Fibroblast of the conjunctiva (primary cell): ENCODE measurements around the gene KIF25.

ENCODE experiments used
- DNase-seq: peaks from one replicate; pipeline ENCODE4 v3.0.0-alpha.2; 2010; ENCODE audit warnings: low read depth

Gene KIF25

DNA sequence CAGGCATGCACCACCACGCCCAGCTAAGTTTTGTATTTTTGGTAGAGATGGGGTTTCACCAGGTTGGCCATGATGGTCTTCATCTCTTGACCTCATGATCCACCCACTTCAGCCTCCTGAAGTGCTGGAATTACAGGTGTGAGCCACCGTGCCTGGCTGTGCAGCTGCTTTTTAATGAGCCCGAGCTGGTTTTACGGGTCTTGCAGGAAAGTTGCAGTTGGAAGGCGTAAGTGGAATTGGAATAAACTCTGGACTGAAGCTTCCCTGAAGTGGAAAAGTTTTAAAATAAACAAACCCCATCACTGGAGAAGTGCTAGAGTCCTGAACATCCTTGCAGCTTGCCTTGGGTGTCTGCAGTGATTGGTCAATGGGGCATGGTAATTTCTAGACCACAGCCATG lies 40.4 kb downstream of the KIF25 start:
- DNase-seq: no peak

DNA sequence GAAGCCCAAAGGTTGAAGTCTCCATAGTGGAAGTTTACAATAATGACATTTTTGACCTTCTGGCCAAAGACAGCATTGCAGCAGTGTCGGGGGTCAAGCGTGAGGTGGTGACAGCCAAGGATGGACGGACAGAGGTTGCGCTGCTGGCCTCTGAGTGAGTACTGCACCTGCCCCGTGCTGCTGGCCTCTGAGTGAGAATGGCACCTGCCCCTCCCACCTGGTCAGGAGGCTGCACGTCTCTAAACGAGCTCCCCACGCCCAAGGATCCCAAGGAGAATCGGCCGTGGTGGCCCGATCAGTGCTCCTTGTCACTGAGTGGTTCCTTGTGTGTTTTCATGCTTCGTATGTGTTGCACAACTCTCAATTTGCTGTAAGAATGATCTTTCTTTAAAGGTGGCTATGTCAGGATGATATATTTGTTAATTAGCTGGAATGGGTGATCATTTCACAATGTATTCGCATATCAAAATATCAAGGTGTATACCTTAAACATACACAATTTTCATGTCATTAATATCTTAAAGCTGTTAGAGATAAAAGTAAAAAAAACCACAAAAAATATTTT lies 41.2 kb downstream of the KIF25 start:
- DNase-seq: no peak

DNA sequence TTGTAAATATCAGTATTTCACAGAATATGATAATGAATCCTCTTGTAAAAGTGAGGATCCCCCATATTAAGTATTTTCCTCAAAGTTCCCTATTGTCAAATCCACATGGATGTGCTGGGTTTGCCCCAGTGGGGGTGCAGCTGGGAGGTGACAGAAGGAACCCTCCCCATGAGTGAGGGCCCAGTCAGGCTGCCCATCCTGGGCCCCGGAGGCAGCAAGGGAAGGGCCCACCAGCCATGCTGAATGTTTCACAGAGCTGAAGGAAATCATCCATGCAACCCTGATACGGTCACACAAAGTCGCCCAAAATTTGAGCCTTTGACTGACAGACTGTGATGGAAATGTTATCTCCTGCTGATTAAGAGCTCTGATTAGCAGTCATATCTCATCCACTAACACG lies 41.8 kb downstream of the KIF25 start:
- DNase-seq: no peak

DNA sequence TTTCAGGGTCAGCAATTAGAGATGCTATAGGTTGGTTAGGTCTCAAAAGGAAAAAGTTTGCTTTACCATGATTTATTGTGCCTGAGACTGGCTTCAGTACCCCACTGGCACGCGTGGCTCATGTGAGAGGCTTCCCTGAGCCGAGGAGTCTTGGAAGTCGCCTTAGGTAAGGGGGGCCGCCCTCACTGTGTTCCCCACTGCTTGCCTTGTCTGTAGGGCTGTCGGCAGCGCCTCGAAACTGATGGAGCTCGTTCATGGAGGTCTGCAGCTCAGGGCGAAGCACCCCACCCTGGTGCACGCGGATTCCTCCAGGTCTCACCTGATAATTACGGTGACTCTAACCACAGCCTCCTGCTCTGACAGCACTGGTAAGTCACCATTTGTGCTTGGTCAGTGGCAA lies 42.4 kb downstream of the KIF25 start:
- DNase-seq: no peak

DNA sequence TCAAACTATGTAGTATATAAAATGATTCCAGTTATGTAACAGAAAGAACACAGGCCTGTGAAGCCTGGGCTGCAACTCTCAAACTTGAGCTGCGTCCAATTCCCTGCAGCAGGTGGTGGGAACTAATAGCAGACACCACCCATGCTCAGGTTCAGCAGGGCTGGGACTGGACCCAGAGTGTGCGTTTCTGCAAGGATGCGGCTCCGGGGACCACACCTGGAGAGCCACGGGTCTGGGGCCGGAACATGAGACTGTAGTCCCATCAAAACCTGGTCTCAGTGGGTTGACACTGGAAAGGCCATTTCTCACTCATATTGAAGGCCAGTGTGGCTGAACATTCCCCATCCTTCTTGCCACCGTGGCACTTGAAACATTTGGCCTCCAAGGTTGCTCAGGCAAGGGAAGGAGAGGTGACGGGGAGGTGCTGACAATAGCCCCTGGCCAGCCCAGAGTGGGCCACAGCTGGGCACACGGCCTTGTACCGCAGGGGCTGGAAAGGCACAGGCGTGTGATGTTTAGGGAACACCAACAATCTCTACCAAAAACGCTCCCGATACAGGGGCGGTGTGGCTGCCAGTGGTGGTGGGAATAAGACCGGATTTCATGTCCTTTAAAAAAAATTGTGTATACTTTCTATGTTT lies 43.5 kb downstream of the KIF25 start:
- DNase-seq: no peak

DNA sequence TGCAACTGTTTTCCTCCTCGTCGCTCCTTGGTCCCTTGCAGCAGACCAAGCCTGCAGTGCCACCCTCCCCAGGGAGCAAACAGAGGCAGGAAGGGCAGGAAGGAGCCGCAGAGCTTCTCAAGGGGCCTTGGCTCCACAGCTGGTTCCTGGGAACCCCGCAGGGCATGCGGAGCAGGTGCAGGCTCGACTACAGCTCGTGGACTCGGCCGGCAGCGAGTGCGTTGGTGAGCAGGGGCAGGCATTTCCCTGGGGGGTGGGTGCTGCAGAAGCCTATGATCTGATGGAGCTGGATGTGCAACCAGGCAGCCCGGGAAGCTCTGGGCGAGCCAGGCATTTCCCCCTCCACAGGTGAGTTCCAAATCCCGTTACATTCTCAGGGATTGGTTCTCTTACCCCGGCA lies 44.5 kb downstream of the KIF25 start:
- DNase-seq: no peak

DNA sequence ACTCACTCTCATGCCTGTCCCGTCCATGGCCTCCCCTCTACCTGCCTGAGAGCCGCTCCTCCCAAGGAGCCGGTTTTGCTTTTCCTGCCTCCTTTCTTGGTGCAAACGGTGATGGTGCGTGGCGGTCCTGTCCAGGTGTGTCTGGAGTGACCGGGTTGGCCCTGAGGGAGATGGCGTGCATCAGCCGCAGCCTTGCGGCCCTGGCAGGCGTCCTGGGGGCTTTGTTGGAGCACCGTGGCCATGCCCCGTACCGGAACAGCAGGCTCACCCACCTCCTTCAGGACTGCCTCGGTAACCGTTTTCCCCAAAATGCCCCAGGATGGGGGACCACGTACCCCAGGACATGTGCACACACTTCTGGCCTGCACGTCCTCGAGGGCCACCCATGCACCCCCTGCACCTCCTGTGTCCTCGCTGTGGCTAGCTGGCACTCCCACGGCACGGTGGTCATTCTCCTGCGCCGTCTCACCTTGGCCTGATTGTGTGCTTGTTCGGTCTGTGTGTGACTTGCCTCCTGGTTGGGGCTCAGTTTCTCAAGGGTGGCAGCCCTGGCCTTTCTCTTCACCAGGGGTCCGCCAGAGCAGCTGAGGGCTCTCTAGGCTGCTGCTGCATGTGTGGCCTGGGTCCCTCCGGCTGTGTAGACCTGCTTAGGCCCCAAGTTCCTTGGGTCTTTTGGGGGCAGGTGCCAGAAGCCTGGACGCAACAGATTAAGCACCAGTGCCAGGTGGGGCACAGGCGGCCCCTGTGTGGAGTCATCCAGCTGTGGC lies 45.1 kb downstream of the KIF25 start:
- DNase-seq: no peak

DNA sequence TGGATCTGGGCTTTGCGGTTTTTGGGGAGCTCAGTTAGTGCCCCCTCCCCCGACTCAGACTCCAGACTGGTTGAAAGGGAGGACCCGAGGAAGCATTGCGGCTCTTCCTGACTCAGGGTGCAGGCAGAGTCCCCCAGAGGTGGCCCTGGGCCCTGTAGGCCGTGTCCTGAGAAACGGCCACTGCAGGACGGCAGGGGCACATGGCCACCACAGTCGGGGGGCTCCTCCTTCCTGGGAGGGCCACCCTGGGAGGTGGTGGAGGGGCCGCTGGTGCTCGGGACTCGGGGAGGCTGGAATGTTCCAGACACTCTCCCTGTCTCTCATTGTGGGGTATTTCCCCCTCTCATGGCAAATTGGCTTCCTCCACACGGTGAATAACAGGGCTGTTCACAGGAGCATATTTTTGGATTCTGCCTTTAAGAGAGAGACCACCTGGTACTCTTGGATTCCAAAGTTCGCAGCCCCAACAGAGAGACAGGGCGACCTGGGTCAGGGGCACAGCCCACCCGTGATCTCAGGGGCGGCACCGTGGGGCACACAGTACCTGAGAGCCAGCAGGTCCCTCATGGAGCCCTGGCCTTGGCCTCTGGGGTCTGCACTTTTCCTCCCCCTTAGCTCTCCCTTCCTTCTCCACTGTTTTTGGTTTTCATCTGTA lies 45.8 kb downstream of the KIF25 start:
- no peak for DNase-seq

DNA sequence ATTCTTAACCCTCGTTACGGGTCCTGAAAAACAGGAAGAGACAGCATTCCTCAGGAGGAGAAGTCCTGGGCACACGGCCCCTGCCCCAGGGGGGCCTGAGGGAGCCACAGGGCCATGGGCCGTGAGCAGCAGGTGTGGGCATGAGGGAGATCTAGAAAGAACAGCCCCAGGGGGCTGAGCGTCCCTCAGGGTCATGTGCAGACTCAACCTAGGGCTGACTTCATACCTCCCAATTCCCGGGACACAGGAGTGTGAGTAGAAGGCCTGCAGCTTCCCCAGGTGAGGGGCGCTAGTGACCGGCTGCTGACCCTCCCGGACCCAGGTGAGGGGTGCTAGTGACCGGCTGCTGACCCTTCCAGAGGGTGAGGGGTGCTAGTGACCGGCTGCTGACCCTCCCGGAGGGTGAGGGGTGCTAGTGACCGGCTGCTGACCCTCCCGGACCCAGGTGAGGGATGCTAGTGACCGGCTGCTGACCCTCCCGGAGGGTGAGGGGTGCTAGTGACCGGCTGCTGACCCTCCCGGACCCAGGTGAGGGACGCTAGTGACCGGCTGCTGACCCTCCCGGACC lies 46.5 kb downstream of the KIF25 start:
- no peak for DNase-seq

DNA sequence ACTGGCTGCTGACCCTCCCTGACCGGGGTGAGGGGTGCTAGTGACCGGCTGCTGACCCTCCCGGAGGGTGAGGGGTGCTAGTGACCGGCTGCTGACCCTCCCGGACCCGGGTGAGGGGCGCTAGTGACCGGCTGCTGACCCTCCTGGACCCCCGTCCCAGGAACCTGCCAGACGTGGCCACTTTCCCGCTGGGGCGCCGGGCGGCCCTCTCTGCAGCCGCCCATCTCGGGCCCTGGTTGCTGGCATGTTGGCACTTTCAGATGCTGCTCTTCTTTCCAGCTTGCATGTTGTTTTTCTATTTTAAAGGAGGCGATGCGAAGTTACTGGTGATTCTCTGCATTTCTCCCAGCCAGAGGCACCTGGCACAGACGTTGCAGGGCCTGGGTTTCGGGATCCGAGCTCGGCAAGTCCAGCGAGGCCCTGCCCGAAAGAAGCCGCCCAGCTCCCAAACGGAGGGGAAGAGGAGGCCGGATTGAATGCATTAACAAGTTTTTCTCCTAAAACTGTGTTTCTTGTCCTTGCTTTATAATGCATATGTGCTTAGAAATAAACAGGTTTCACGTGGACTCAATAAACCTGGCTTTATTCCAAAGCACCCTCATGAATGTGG lies 47.2 kb downstream of the KIF25 start:
- no peak for DNase-seq

DNA sequence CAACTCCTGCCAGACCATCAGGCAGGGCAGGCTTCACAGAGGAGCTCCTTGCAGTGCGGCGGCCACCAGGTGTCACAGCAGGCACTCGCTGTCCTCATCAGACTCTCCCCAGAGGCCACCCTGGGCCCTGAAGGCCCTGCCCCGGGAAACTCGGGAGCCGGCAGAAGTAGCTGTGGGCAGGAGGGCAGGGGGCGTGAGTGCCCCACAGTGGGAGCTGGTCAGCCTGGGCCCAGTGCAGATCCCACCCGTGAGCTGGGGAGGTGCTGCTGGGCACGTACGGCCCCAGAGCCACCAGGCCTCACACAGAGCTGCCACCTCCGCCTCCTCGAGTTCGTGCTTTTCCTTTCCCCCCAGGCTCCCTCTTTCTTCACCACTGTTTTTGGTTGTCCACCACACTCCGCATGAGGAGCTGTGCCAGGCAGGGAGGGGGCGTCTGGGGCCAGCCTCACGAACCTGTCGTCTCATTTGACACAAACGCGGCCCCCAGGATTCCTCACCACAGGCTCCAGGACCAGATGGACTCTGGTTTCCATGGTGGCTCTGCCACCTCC lies 47.7 kb downstream of the KIF25 start:
- DNase-seq: no peak

DNA sequence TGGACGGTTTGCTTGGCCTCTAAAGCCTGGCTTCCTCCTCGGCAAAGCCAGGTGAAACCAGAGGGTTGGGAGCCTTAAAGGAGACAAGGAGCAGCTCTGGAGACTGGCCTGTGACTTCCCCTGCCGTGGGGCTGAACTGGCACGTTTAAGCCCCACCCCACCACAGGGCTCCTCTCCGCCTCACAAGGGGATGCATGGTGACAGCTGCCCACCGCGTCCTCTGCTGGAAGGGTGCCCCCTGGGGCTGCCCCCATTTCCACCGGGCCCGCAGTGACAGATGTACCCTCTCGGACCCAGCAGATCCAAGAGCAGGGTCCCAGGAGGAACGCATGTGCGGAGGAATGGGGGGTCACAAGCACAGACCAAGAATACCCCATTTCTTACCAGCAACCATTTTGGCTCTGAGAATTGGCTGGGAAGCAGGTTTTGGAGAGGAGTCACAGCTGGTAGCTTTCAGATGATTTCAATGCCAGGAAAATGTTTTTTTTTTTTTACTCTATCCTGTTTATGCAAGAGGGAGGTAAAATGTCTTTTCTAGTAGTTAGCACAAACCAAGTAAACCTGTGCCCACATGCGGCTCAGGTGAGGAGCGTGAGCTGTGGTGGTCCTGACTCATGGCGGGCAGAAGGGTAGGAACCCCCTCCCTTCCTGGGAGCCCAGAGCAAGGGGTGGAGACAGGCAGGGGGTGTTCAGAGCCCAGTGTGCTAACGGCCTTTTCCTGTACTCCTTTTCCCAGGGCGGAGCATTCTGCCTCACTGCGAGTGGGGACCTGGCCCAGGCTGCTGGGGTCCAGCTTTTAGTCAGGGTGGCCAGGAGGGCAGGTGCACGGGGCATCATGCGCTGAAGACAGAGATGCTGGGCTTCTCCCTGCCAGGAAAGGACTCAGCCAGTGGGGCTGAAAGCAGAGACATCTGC lies 48.5 kb downstream of the KIF25 start:
- no peak for DNase-seq

DNA sequence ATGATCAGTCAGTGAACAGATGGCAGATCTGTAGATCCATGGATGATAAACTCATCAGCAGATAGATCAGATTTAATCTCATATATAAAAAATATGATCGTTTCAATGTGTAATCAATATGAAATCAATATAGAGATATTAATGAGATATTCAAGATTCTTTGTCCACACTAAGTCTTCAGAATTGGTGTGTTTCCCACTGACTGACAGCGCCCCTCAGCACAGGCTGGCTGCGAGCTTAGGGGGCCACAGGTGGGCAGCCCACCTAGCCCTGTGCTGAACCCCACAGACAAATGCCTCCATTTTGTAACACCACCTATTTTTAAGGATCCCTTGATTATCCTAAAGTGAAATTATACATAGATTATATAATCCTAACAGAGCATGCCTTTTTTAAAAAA lies 49.2 kb downstream of the KIF25 start:
- DNase-seq: no peak

DNA sequence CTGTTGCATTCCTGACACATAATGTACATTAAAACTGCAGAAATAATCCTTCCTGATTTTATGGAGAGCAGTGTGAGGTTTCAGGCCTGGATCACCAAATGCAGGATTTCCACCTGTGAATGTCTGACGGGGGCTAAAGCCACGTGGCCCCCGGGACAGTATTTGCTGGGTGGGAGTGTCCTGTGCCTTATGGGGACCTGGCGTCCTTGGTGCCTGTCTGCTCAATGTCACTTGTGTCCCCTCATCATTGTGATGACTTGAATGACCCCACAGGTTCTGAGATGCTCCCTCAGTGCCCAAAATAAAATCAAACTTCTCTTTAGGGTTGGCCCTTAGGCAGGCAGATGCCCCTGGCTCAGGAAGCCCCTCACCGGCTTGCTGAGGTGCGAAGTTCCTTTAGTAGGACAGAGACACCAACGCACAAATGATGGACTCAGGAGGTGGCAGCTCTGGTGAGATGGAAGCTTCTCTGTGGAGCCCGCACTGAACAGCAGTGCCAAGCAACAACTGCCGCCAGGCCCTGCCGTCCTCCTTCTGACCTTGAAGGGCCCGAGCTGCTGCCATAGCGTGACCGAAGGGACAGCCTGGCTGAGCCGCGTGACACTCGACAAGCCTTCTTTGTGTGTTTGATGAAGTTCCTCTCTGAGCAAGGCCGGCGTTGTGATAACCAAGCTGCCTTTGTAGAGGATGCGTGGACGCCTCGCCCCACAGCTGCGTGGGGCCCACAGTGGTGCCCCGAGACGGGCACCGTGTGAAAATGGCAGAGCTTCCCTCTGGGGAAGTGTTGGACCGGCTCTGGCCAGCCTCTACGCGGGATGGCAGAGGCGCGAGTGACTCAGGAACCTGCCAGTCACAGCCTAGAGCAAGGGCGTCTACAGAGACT lies 50.6 kb downstream of the KIF25 start:
- DNase-seq: no peak

DNA sequence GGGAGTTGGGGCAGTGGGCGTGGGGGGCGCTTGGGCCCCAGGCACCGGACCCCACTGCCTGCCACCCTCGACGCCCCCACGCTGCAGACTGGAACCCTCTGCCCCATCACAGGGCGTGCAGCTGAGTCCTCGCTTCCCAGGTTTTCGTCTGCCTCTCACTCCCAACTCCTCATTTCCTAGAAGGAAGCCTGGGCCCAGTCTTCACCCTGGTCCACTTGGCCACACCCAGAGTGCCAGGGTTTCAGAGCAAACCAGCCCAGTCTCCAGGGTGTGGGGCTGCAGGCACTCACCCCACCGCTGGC lies 51.2 kb downstream of the KIF25 start:
- DNase-seq: no peak

DNA sequence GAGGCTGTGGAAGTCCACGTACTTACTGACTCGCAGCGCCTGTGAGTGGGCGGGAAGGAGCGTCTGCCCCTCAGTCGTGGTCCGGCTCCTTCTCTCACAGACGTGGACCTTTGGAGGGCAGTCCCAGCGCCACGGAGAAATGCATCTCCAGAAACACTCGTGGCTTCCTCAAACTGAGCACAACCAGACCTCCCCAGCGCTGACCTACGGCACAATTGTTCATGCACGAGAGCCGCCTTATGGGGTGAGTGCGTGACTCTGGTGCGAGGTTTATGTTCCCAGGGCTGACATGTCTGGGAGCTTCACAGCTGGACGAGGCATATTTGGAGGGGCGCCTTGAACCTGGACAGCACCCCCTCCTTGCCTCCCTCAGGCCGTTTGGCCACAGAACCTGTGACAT lies 51.8 kb downstream of the KIF25 start:
- no peak for DNase-seq

DNA sequence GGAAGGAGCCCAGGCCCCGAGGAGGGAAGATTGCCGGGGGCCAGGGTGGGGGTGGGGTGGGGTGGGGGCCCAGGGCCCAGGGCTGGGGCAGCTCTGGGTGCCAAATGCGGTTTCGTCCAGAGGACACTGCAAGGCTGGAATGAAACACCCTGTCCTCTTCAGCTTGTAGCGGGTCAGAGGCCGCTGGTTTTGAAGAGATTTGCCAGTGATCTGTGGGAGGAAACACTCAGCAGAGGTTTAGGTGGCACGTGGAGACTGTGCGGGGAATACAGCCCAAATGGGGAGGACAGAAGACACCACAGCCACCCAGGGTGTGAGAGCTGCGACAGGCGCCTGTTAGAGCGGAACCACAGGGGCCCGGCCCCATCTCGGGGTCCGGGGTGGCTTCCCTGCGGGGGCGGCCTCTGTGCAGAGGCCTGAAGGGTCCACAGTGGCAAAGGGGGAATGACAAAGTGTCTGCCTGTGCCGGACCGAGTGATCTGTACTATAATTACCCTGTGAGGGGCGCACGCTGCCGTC lies 52.3 kb downstream of the KIF25 start:
- no peak for DNase-seq

DNA sequence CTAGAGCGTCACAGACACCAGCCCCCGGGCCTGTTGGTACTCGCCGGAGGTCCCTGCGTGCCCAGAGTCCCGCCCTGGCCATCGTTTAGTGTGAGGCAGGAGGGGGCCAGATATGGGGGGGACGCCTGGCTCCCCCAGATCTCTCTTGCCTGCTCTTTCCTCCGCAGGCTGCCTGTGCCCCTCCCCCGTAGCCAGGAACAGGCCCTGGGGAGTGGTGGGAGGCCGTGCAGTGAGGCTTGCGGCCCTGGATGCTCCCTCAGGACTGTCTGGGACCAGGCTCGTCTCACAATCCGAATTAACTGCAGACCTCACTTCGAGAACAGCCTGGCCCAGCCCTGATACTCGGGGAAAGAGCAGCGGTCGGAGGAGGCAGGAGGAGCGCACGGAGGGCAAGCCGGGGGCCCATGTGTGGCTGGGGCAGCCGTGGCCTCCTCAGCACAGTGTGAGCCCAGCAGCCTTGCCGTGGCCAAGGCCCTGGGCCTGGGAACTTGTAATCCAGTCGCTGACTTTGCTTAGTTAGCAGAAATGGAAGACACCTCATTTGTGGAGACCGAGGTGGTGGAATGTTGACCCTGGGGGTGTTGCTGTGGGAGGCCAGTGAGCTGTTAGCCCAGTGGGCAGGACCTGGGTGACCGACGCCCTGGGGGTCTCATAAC lies 52.9 kb downstream of the KIF25 start:
- DNase-seq: no peak

DNA sequence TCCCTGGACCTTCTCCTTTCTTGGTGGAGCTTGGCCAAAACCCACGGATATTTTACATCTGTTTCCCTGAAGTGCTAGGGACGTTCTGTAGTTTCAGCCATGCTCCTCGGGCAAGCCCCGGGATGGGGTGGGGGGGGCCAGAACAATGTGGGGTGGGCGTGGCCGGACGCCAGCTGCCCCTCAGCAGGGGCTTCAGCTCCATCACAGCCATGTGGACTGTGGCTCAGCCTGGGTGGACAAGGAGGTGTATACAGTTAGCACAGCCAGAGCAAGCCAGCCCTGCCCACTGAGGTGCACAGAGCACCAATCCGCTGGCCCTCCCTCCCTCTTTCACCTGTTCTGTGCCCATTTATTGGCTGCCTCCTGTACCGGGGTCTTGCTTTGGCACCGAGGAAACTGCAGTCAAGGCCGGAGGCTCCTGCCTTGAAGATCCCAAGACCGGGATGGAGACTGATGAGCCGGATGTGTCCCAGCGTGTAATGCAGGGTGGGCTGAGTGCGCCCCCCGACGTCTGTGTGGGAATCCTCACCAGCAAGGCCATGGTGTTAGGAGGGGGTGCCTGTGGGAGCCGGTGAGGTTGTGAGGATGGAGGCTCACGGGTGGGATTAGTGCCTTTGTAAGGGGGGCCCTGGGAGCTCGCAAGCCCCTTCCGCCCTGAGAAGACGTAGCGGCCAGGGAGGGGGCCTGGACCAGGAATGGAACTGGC lies 53.6 kb downstream of the KIF25 start:
- DNase-seq: no peak
